GM19455 (cell line): ENCODE results near the gene CCDC149.

Experiments
- ATAC-seq: cut with Tn5 transposase; IDR thresholded peaks from one replicate; pipeline ENCODE4 v1.9.1; 2021; ENCODE audit not compliant: unreplicated experiment

CCDC149 gene

GRCh38 chr4:24780936-24781495 lies 131.8 kb downstream of the CCDC149 start:
- no peak for ATAC-seq

- no peak for ATAC-seq
Observed at GRCh38 chr4:24778464-24779225, 134.2 kb downstream of the CCDC149 start.

- ATAC-seq: no peak
Observed at GRCh38 chr4:24777536-24778463, 135.0 kb downstream of the CCDC149 start.

- no peak for ATAC-seq
Observed at GRCh38 chr4:24775750-24776149, 137.1 kb downstream of the CCDC149 start.

GRCh38 chr4:24775032-24775605 lies 137.7 kb downstream of the CCDC149 start:
- ATAC-seq: no peak

- ATAC-seq: no peak
Observed at GRCh38 chr4:24774452-24774851, 138.4 kb downstream of the CCDC149 start.

GRCh38 chr4:24772952-24773351 lies 139.9 kb downstream of the CCDC149 start:
- ATAC-seq: no peak

GRCh38 chr4:24772061-24772705 lies 140.7 kb downstream of the CCDC149 start:
- ATAC-seq: no peak

GRCh38 chr4:24771241-24771640 lies 141.6 kb downstream of the CCDC149 start:
- no peak for ATAC-seq

- no peak for ATAC-seq
Observed at GRCh38 chr4:24770667-24771066, 142.2 kb downstream of the CCDC149 start.

GRCh38 chr4:24770032-24770584 lies 142.7 kb downstream of the CCDC149 start:
- ATAC-seq: peak; percentile 57

GRCh38 chr4:24769571-24769970 lies 143.3 kb downstream of the CCDC149 start:
- no peak for ATAC-seq

GRCh38 chr4:24768604-24769003 lies 144.2 kb downstream of the CCDC149 start:
- peak; percentile 80 for ATAC-seq

- ATAC-seq: no peak
Observed at GRCh38 chr4:24768006-24768405, 144.8 kb downstream of the CCDC149 start.

- ATAC-seq: no peak
Observed at GRCh38 chr4:24765376-24765988, 147.4 kb downstream of the CCDC149 start.

- ATAC-seq: no peak
Observed at GRCh38 chr4:24764345-24764744, 148.5 kb downstream of the CCDC149 start.

GRCh38 chr4:24763631-24764297 lies 149.1 kb downstream of the CCDC149 start:
- no peak for ATAC-seq
